Measurements from ENCODE around the gene RXFP3. TPM values are rescaled to one million over a fixed set of nuclear protein-coding genes. Genes with fewer than 3 reads are reported as not detected.
"Not testable (repeated sequence)": the region's sequence is repeated elsewhere in the genome, so short reads cannot be mapped to it uniquely, and the experiment has no call there.

Gene RXFP3
- total RNA-seq, 4 donors from 2014 or later = not detected

GRCh38 chr5:33905381-33905780 lies 30.8 kb upstream of the RXFP3 start:
- no peak for TF ChIP-seq POLR2A (IDR thresholded peaks at IDR 0.05)
- TF ChIP-seq, protein P1, sequence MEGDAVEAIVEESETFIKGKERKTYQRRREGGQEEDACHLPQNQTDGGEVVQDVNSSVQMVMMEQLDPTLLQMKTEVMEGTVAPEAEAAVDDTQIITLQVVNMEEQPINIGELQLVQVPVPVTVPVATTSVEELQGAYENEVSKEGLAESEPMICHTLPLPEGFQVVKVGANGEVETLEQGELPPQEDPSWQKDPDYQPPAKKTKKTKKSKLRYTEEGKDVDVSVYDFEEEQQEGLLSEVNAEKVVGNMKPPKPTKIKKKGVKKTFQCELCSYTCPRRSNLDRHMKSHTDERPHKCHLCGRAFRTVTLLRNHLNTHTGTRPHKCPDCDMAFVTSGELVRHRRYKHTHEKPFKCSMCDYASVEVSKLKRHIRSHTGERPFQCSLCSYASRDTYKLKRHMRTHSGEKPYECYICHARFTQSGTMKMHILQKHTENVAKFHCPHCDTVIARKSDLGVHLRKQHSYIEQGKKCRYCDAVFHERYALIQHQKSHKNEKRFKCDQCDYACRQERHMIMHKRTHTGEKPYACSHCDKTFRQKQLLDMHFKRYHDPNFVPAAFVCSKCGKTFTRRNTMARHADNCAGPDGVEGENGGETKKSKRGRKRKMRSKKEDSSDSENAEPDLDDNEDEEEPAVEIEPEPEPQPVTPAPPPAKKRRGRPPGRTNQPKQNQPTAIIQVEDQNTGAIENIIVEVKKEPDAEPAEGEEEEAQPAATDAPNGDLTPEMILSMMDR (IDR thresholded peaks at IDR 0.05) = no peak
- no peak for DNase-seq
- no peaks in the 10 kb centered on the region for H3K4me1 ChIP-seq
- H3K36me3 ChIP-seq = no peaks in the 10 kb centered on the region
- 92 to 98% methylated on average over 1 of the region's 1 CpG for WGBS, 2 donors
- no peaks in the 10 kb centered on the region for H3K27me3 ChIP-seq
- no peaks in the 10 kb centered on the region for H3K9me3 ChIP-seq
- no peak overlapping the region for H3K4me3 ChIP-seq (replicated peaks in 1 of 3)
- intact Hi-C loops (cut with DNase I) = no loop called here
- no peak overlapping the region for H3K27ac ChIP-seq

GRCh38 chr5:33906248-33906647 lies 29.9 kb upstream of the RXFP3 start:
- DNase-seq; H3K9me3 ChIP-seq; H3K27ac ChIP-seq; H3K27me3 ChIP-seq; H3K36me3 ChIP-seq; H3K4me3 ChIP-seq (replicated peaks in 1 of 3); H3K4me1 ChIP-seq; intact Hi-C loops (cut with DNase I): not testable (repeated sequence)
- 84 to 90% methylated on average over 7 of the region's 7 CpGs for WGBS, 2 donors

DNA sequence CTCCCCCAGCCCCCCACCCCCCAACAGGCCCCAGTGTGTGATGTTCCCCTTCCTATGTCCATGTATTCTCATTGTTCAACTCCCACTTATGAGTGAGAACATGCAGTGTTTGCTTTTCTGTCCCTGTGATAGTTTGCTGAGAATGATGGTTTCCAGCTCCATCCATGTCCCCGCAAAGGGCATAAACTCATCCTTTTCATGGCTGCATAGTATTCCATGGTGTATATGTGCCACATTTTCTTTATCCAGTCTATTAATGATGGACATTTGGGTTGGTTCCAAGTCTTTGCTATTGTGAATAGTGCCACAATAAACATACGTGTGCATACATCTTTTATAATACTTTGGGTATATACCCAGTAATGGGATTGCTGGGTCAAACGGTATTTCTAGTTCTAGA lies 21.3 kb upstream of the RXFP3 start:
- H3K4me3 ChIP-seq (replicated peaks in 1 of 3); H3K27ac ChIP-seq; H3K27me3 ChIP-seq; H3K36me3 ChIP-seq; DNase-seq; intact Hi-C loops (cut with DNase I); H3K4me1 ChIP-seq; H3K9me3 ChIP-seq: not testable (repeated sequence)
- 94% methylated on average over 3 of the region's 3 CpGs for WGBS, 2 donors

- Histone ChIP-seq H3K4me3 (replicated peaks in 1 of 3) (no peak overlapping the region), H3K27me3 (no peaks in the 10 kb centered on the region), H3K9me3 (no peaks in the 10 kb centered on the region), H3K36me3 (no peaks in the 10 kb centered on the region), H3K4me1 (no peaks in the 10 kb centered on the region), H3K27ac (no peak overlapping the region)
- no peak for TF ChIP-seq POLR2A (IDR thresholded peaks at IDR 0.05)
- TF ChIP-seq, protein P1 (IDR thresholded peaks at IDR 0.05) = no peak
- intact Hi-C loops (cut with DNase I) = no loop called here
- 83 to 100% methylated on average over 1 of the region's 1 CpG for WGBS, 2 donors
- no peak for DNase-seq
These were observed 15.2 kb upstream of the RXFP3 start for GRCh38 chr5:33921002-33921401.

- TF ChIP-seq, protein P1 (IDR thresholded peaks at IDR 0.05) = no peak
- TF ChIP-seq POLR2A (IDR thresholded peaks at IDR 0.05) = no peak
- Histone ChIP-seq H3K4me3 (replicated peaks in 1 of 3) (no peak overlapping the region), H3K27ac (no peak overlapping the region), H3K36me3 (no peaks in the 10 kb centered on the region), H3K9me3 (no peaks in the 10 kb centered on the region), H3K4me1 (no peaks in the 10 kb centered on the region), H3K27me3 (no peaks in the 10 kb centered on the region)
- no peak for DNase-seq
- intact Hi-C loops (cut with DNase I) = no loop called here
These were observed 10.9 kb upstream of the RXFP3 start for GRCh38 chr5:33925278-33925677.

- no peak for DNase-seq
- no peaks in the 10 kb centered on the region for H3K4me1 ChIP-seq
- no peaks in the 10 kb centered on the region for H3K36me3 ChIP-seq
- 25 to 39% methylated on average over 4 of the region's 4 CpGs for WGBS, 2 donors
- no peak overlapping the region for H3K27ac ChIP-seq
- TF ChIP-seq, protein P1 (IDR thresholded peaks at IDR 0.05) = no peak
- TF ChIP-seq POLR2A (IDR thresholded peaks at IDR 0.05) = no peak
- no peak overlapping the region for H3K4me3 ChIP-seq (replicated peaks in 1 of 3)
- intact Hi-C loops (cut with DNase I) = no loop called here
- H3K9me3 ChIP-seq = no peaks in the 10 kb centered on the region
- no peaks in the 10 kb centered on the region for H3K27me3 ChIP-seq
These were observed 8.5 kb upstream of the RXFP3 start for GRCh38 chr5:33927685-33928084.

All from thyroid gland (tissue), 4 donors.